Breast epithelium (tissue), 4 donors: Measurements from ENCODE around the gene MSN. TPM values are rescaled to one million over a fixed set of nuclear protein-coding genes. Genes with fewer than 3 reads are reported as not detected.

ENCODE experiments used
- DNase-seq, 2 donors: peaks; one replicate each; pipeline ENCODE4 v3.0.0-alpha.2; 2019; ENCODE audit warnings: low spot score in 2 of 2
- H3K27ac ChIP-seq, 2 donors: fragments of 200-600 bp; sonication (generic) in 1 of 2; one replicate each; pipeline ENCODE4 v1.5.1; 2016 to 2019; ENCODE audit warnings: mild to moderate bottlenecking in 1 of 2
- H3K27me3 ChIP-seq, 2 donors: fragments of 200-600 bp; sonication (generic) in 1 of 2; one replicate each; pipeline versions ENCODE4 v1.5.1 to v1.6.0; 2017 to 2019; ENCODE audit warnings: control low read depth in 1 of 2, mild to moderate bottlenecking in 1 of 2
- H3K36me3 ChIP-seq: fragments of 200-600 bp; one replicate; pipeline ENCODE4 v1.5.1; 2019
- H3K4me1 ChIP-seq, 2 donors: fragments of 200-600 bp; sonication (generic); one replicate each; pipeline ENCODE4 v1.5.1; 2016 to 2019; ENCODE audit warnings: control low read depth in 1 of 2
- H3K4me3 ChIP-seq, 3 donors: fragments of 200-600 bp; sonication (generic); 1 replicate in 2 of 3; 2 replicates in 1 of 3; pipeline ENCODE4 v1.5.1; 2016 to 2019; ENCODE audit warnings: mild to moderate bottlenecking in 3 of 3, moderate library complexity in 2 of 3
- H3K9me3 ChIP-seq, 2 donors: fragments of 200-600 bp; sonication (generic) in 1 of 2; one replicate each; pipeline ENCODE4 v1.5.1; 2016 to 2019; ENCODE audit warnings: control low read depth in 1 of 2
- CTCF ChIP-seq, 3 donors: fragments of 450-650 bp; IDR thresholded peaks; one replicate each; pipeline ENCODE4 v1.5.1; 2016 to 2017; ENCODE audit warnings: antibody characterized with exemption in 3 of 3, mild to moderate bottlenecking in 3 of 3, moderate library complexity in 3 of 3
- POLR2A ChIP-seq: fragments of 450-650 bp; IDR thresholded peaks from one replicate; pipeline ENCODE4 v1.6.1; 2016; ENCODE audit warnings: antibody characterized with exemption, mild to moderate bottlenecking, moderate library complexity
- POLR2AphosphoS5 ChIP-seq, 3 donors: sonication (generic); formaldehyde crosslinking; IDR thresholded peaks; one replicate each; pipeline ENCODE4 v1.6.1; 2017; ENCODE audit warnings: antibody characterized with exemption in 3 of 3
- intact Hi-C: fragments of 100-400 bp; cut with DNase I; formaldehyde crosslinking; loops from one replicate; pipeline ENCODE4 v1.15.1; 2023; ENCODE audit warnings: low total_unique reads
- total RNA-seq, 3 donors: library from RNA; depleted of rRNA; stranded (reverse); fragments of >200 nt; gene quantifications; one replicate each; pipeline ENCODE4 v1.1.0, GENCODE V29; 2016

Gene MSN
- total RNA-seq, 3 donors from 2014 or later: 132 to 190 (median 182) TPM

- H3K27me3 ChIP-seq: peaks cover 0 to 3% of the 10 kb centered on the region in 2 donors
- H3K4me1 ChIP-seq: no peaks in the 10 kb centered on the region
- H3K4me3 ChIP-seq: no peak overlapping the region
- no peak for TF ChIP-seq CTCF (IDR thresholded peaks at IDR 0.05)
- TF ChIP-seq POLR2AphosphoS5 (IDR thresholded peaks at IDR 0.05): no peak
- TF ChIP-seq POLR2A: no peak
- no peak overlapping the region for H3K27ac ChIP-seq
- no peak for DNase-seq
- H3K9me3 ChIP-seq: peaks cover 0 to 6% of the 10 kb centered on the region in 2 donors
- intact Hi-C loops: no loop called here
- no peaks in the 10 kb centered on the region for H3K36me3 ChIP-seq
Measured at GRCh38 chrX:65657659-65658058, 9.8 kb upstream of the MSN start.

- TF ChIP-seq POLR2AphosphoS5 (IDR thresholded peaks at IDR 0.05): no peak
- no peak for TF ChIP-seq POLR2A
- no peak for TF ChIP-seq CTCF (IDR thresholded peaks at IDR 0.05)
- Histone ChIP-seq H3K27me3 (peaks cover 0 to 3% of the 10 kb centered on the region in 2 donors), H3K9me3 (peaks cover 0 to 6% of the 10 kb centered on the region in 2 donors), H3K27ac (no peak overlapping the region), H3K36me3 (no peaks in the 10 kb centered on the region), H3K4me1 (no peaks in the 10 kb centered on the region), H3K4me3 (no peak overlapping the region)
- DNase-seq: no peak
- intact Hi-C loops: no loop called here
Measured at GRCh38 chrX:65658229-65658628, 9.2 kb upstream of the MSN start.

- peaks cover 0 to 2% of the 10 kb centered on the region in 2 donors for H3K9me3 ChIP-seq
- peaks cover 0 to 11% of the 10 kb centered on the region in 2 donors for H3K27me3 ChIP-seq
- peak overlapping the region; percentile 90 to 96 for H3K27ac ChIP-seq
- peak overlapping the region in 2 of 3 donors; percentile 68 to 75 for H3K4me3 ChIP-seq
- TF ChIP-seq POLR2AphosphoS5 (IDR thresholded peaks at IDR 0.05) (no peak), CTCF (IDR thresholded peaks at IDR 0.05) (no peak)
- intact Hi-C loops: no loop called here
- no peaks in the 10 kb centered on the region for H3K36me3 ChIP-seq
- no peak for DNase-seq
- H3K4me1 ChIP-seq: no peaks in the 10 kb centered on the region
Measured at GRCh38 chrX:65667157-65667502, 324 bp upstream of the MSN start.

DNA sequence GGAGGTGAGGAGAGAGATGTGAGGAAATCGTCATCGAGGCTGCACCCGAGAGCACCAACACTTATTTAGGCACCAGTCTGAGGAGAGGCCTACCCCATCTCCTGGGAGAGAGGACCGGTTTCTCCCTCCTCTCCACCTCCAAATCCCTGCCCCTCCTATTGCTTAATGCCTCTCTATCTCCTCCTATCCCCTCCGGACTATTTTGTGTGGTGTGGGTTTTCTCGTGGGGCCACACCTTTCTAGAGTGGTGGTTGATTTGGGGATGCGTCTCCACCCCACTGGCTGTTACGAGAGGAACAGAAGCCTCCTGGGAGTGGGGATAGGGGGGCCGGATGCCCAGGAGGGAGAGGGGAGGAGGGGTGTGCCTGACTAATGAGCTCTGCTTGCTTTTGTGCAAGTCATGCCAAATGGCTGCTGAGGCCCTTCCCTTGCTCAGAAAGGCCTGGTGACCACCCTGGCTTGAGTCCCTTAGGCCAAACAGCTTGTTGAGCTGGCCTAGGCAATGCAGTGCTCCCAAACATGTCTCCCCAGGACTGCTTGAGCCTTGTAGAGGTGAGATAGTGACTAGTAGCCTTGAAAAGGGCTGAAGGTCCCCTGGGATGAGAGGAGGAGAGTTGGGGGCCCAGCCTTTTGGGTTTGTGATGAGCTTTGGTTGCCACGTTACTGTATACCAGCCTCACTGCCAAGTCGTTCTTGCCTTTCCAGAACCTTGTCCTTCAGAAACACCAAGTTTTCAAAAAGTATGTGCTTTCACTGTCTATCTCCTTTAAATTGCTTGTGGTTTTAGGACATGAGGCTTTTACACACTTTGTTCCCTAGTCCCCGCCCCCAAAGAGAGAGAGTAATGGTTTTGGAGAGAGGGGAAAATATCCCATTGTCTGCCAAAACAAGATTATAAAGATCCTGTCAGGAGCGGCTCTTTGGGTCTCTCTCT, 1.2 kb downstream of the MSN start:
- H3K36me3 ChIP-seq: no peaks in the 10 kb centered on the region
- peak; percentile 49 to 65 for DNase-seq
- TF ChIP-seq POLR2AphosphoS5 (IDR thresholded peaks at IDR 0.05) (peak in 2 of 3 donors; percentile 27 to 48), CTCF (IDR thresholded peaks at IDR 0.05) (no peak), POLR2A (no peak)
- no peaks in the 10 kb centered on the region for H3K4me1 ChIP-seq
- no peaks in the 10 kb centered on the region for H3K9me3 ChIP-seq
- H3K4me3 ChIP-seq: peak overlapping the region; percentile 67 to 75 (median 68)
- H3K27me3 ChIP-seq: peaks cover 0 to 14% of the 10 kb centered on the region in 2 donors
- intact Hi-C loops: no loop called here
- H3K27ac ChIP-seq: peak overlapping the region; percentile 90 to 96

- intact Hi-C loops: no loop called here
- TF ChIP-seq CTCF (IDR thresholded peaks at IDR 0.05): no peak
- no peak for TF ChIP-seq POLR2AphosphoS5 (IDR thresholded peaks at IDR 0.05)
- TF ChIP-seq POLR2A: no peak
- H3K27me3 ChIP-seq: peaks cover 0 to 18% of the 10 kb centered on the region in 2 donors
- no peaks in the 10 kb centered on the region for H3K9me3 ChIP-seq
- H3K4me3 ChIP-seq: peak overlapping the region in 1 of 3 donors; percentile 29
- no peaks in the 10 kb centered on the region for H3K36me3 ChIP-seq
- no peaks in the 10 kb centered on the region for H3K4me1 ChIP-seq
- H3K27ac ChIP-seq: peak overlapping the region; percentile 48 to 82
- no peak for DNase-seq
Measured at GRCh38 chrX:65671286-65671685, 3.8 kb downstream of the MSN start.
